Activated CD8-positive, alpha-beta T cell treated with anti-CD3 and anti-CD28 coated beads, Interleukin-2, amount 10 ng/mL, durations not matched to agents 7 days and 5 days (primary cell): ENCODE results near the gene BPIFA2. TPM values are rescaled to one million over a fixed set of nuclear protein-coding genes. Genes with fewer than 3 reads are reported as not detected.
"Not testable (repeated sequence)": the region's sequence is repeated elsewhere in the genome, so short reads cannot be mapped to it uniquely, and the experiment has no call there.

Experiments
- ATAC-seq: fragments of 150-1000 bp; cut with Tn5 transposase; one replicate; pipeline ENCODE4 v1.10.0; 2021; ENCODE audit warnings: moderate library complexity
- CTCF ChIA-PET: fragments of 350-600 bp; sonication (Branson Sonifier 250); formaldehyde crosslinking; loops from one replicate; lab custom pipeline; 2021; ENCODE audit warnings: antibody characterized with exemption; lab: Charles Lee
- POLR2A ChIA-PET: fragments of 350-600 bp; sonication (Branson Sonifier 250); formaldehyde crosslinking; loops from one replicate; lab custom pipeline; 2021; ENCODE audit warnings: antibody characterized with exemption; lab: Charles Lee
- DNase-seq: peaks from one replicate; pipeline ENCODE4 v3.0.0-alpha.2; 2020
- H3K27ac Mint-ChIP-seq: one replicate; pipeline ENCODE4 v1.8.0; 2021; ENCODE audit warnings: mild to moderate bottlenecking, mixed read lengths
- H3K27me3 Mint-ChIP-seq: one replicate; pipeline ENCODE4 v1.8.0; 2021; ENCODE audit warnings: low read depth, mixed read lengths
- H3K36me3 Mint-ChIP-seq: one replicate; pipeline ENCODE4 v1.8.0; 2021; ENCODE audit warnings: low read depth, mixed read lengths
- H3K4me1 Mint-ChIP-seq: one replicate; pipeline ENCODE4 v1.8.0; 2021; ENCODE audit warnings: low read depth, mixed read lengths
- H3K4me3 Mint-ChIP-seq: one replicate; pipeline ENCODE4 v1.8.0; 2021; ENCODE audit warnings: mild to moderate bottlenecking, mixed read lengths
- H3K9me3 Mint-ChIP-seq: one replicate; pipeline ENCODE4 v1.8.0; 2022; ENCODE audit warnings: mixed read lengths; ENCODE audit not compliant: insufficient read depth
- total RNA-seq, 2 experiments: library from RNA; stranded (reverse); gene quantifications; one replicate each; pipeline ENCODE4 v1.2.3, GENCODE V29; 2021

Gene BPIFA2
- total RNA-seq, 2 experiments from 2014 or later, result not detected

DNA sequence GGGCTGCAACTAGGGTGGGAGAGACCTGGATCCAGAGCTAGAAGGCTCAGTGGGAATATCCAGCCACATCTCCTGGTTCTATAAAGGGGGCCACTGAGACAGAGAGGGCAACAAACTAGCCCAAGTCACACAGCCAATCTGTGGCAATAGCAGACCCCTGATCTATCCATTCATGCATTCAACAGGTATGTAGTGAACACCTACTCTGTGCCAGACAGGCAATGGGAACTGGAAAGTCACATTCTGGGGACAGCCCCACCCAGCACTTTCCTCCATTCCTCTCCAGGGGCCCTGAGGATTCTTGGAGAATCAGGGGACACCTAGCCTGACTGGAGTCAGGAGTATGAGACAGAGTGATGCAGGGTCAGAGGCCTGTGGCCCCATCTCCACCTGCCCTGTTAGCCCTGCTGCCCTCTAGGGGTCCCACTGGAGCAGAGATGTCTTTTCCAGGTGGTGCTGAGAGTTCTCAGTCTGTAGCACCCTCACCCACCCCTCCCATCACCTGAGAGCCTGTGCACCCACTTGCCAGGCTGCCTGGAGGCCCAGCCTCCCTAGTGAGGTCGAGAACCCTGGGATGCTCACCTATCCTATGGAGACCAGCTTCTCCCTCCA is 13.6 kb downstream of the BPIFA2 start:
- ATAC-seq (no peak), DNase-seq (no peak)
- ChIA-PET CTCF (no interaction called here), POLR2A (no interaction called here)
- Mint-ChIP-seq H3K4me3 (no peak overlapping the region), H3K9me3 (no peaks in the 10 kb centered on the region), H3K27me3 (no peaks in the 10 kb centered on the region), H3K27ac (no peak overlapping the region), H3K36me3 (no peaks in the 10 kb centered on the region), H3K4me1 (no peaks in the 10 kb centered on the region)

DNA sequence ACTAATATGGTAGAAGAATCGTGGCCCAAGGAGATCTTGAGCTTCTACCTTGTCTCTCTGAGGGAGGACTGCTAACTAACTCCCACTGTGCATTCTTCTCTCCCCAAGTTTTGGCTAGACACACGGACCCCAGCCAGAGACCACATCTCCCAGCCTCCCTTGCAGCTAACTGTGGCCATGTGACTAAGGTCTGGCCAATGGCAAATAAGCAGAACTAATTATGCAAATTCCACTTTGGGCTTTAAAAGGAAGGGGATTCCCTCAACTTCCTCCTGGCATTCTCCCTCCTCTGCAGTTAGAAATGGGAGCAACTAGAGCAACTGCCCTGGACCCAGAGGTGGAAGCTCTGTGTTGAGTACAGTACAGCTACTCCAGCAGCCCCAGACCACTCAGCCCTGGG is 15.4 kb downstream of the BPIFA2 start:
- ATAC-seq (no peak), DNase-seq (no peak)
- ChIA-PET POLR2A (interaction anchor here (0.6 kb wide), 1 partner anchor 203 kb away, joined by 3 read pairs; no protein-coding TSS in a partner anchor), CTCF (interaction anchor here (0.7 to 1.3 kb wide), 2 partner anchors 12 to 87 kb away, joined by 3 to 4 read pairs; no protein-coding TSS in a partner anchor)
- H3K9me3 Mint-ChIP-seq, result no peaks in the 10 kb centered on the region
- no peaks in the 10 kb centered on the region for H3K36me3 Mint-ChIP-seq
- H3K27ac Mint-ChIP-seq, result no peak overlapping the region
- H3K4me1 Mint-ChIP-seq, result no peaks in the 10 kb centered on the region
- H3K27me3 Mint-ChIP-seq, result no peaks in the 10 kb centered on the region
- no peak overlapping the region for H3K4me3 Mint-ChIP-seq

DNA sequence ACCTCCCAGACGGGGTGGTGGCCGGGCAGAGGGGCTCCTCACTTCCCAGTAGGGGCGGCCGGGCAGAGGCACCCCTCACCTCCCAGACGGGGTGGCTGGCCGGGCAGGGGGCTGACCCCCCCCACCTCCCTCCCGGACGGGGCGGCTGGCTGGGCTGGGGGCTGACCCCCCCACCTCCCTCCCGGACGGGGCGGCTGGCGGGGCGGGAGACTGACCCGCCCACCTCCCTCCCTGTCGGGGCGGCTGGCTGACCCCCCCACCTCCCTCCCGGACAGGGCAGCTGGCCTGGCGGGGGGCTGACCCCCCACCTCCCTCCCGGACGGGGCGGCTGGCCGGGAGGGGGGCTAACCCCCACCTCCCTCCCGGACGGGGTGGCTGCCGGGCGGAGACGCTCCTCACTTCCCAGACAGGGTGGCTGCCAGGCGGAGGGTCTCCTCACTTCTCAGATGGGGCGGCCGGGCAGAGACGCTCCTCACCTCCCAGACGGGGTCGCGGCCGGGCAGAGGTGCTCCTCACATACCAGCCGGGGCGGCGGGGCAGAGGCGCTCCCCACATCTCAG is 17.2 kb downstream of the BPIFA2 start:
- DNase-seq, H3K4me3 Mint-ChIP-seq, H3K36me3 Mint-ChIP-seq, H3K4me1 Mint-ChIP-seq, H3K9me3 Mint-ChIP-seq, POLR2A ChIA-PET, H3K27ac Mint-ChIP-seq, H3K27me3 Mint-ChIP-seq, ATAC-seq, CTCF ChIA-PET: not testable (repeated sequence)

DNA sequence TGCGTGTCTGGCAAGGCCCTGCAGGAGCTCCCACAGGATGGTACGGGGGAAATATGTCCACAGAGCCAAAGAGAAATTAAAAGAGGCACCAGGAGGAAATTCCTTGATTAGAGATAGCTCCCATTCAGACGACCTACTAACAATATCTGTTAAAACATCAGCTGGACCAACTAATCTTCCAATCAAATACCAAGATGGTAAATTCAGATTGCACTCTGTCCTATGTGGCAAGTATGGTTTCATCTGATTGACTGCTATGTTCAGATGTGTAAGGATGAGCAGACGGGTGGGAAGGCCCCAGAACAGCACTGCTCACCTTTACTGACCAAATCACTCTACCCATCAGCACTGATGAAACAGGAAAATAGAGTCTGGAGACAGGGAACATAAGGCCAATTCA is 19.5 kb downstream of the BPIFA2 start:
- DNase-seq (no peak), ATAC-seq (no peak)
- Mint-ChIP-seq H3K27me3 (peaks cover 3% of the 10 kb centered on the region), H3K27ac (no peak overlapping the region), H3K4me1 (no peaks in the 10 kb centered on the region), H3K4me3 (no peak overlapping the region), H3K9me3 (no peaks in the 10 kb centered on the region), H3K36me3 (no peaks in the 10 kb centered on the region)
- CTCF ChIA-PET, result no interaction called here
- POLR2A ChIA-PET, result interaction anchor here (0.6 kb wide), 1 partner anchor 843 kb away, joined by 3 read pairs; no protein-coding TSS in a partner anchor

DNA sequence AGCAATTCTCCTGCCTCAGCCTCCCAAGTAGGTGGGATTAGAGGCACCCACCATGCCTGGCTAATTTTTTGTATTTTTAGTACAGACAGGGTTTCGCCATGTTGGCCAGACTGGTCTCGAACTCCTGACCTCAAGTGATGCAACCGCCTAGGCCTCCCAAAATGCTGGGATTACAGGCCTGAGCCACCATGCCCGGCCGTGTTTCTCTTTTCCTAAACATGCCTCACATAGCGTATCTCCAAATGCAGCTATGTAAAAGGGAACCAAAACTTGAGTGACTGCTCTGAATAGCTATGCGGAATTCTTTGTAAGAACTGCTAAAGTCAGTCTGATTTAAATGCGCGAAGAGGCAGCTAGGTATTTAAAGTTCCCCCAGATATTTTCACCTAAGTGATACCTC is 20.5 kb downstream of the BPIFA2 start:
- ATAC-seq (no peak), DNase-seq (no peak)
- Mint-ChIP-seq H3K4me1 (no peaks in the 10 kb centered on the region), H3K36me3 (no peaks in the 10 kb centered on the region), H3K9me3 (no peaks in the 10 kb centered on the region), H3K4me3 (no peak overlapping the region), H3K27ac (no peak overlapping the region), H3K27me3 (peaks cover 3% of the 10 kb centered on the region)
- POLR2A ChIA-PET, result no interaction called here
- CTCF ChIA-PET, result no interaction called here

DNA sequence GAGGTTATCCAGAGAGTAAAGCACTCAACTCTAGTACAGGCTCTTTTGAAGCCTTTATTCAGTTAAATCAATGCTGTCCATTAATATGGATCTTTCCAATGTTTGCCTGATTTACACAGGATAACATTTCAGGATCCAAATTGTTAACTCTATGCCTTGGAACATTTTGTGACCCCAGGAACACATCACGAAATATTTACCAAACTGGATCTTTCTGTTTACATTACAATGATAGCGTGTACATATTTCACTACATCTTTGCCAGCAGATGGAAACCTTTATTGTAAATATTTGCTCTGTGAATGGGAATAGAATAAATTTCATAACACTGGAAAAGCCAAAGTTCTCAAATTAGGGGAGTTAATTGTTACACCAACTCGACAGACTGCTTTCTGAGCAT is 23.5 kb downstream of the BPIFA2 start:
- peaks cover 3% of the 10 kb centered on the region for H3K27me3 Mint-ChIP-seq
- no peaks in the 10 kb centered on the region for H3K9me3 Mint-ChIP-seq
- no peak overlapping the region for H3K4me3 Mint-ChIP-seq
- H3K36me3 Mint-ChIP-seq, result no peaks in the 10 kb centered on the region
- H3K4me1 Mint-ChIP-seq, result no peaks in the 10 kb centered on the region
- no peak overlapping the region for H3K27ac Mint-ChIP-seq
- CTCF ChIA-PET, result no interaction called here
- POLR2A ChIA-PET, result interaction anchor here (0.7 kb wide), 1 partner anchor 123 kb away, joined by 3 read pairs; no protein-coding TSS in a partner anchor
- ATAC-seq, result no peak
- no peak for DNase-seq

DNA sequence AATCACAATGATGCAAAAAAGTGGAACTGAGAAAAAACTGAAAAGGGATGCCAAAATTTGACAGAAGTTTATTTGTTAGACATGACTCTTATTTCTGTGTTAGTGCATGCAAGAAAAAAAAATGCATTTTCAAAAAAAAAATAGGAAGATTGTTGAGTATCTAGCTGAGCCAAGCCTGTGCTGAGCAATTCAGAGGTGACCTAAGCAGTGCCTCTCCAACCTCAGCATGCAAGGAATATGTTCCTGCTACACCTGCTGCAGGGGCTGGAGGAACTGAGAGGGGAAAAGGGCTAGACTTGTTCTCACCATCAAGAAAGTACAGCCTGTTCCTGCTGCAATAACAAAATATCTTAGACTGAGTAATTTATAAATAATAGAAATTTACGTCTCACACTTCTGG is 24.0 kb downstream of the BPIFA2 start:
- Mint-ChIP-seq H3K27me3 (peaks cover 3% of the 10 kb centered on the region), H3K36me3 (no peaks in the 10 kb centered on the region), H3K4me1 (no peaks in the 10 kb centered on the region), H3K4me3 (no peak overlapping the region), H3K9me3 (no peaks in the 10 kb centered on the region), H3K27ac (no peak overlapping the region)
- ChIA-PET CTCF (no interaction called here), POLR2A (interaction anchor here (0.7 kb wide), 1 partner anchor 123 kb away, joined by 3 read pairs; no protein-coding TSS in a partner anchor)
- ATAC-seq (no peak), DNase-seq (no peak)

DNA sequence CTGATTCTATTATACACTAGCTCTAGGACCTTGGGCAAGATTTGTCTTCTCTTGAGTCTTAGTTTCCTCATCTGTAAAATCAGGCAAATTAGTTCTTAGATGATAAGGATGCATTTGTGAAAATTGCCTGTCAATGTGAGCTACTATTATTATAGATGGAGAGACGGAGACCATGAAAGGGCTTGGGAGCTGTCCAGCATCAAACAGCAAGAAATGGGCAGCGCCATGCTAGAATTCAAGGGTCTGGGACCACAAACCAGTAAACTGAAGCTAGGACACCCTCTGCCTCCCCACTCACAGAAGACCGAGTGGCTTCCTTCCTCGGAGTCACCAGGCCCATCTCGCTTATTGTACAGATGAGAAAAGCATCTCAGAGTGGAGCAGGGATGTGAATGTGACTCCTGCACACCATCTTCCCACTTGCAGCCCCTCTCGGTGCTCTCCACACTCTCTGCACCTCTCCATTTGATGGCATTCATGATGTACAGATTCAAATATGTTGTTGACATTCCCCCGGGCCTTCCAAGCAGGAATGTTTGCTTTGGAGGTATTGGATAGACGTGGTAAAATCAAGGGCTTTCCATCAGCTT is 25.0 kb downstream of the BPIFA2 start:
- POLR2A ChIA-PET, result no interaction called here
- Mint-ChIP-seq H3K27me3 (peaks cover 3% of the 10 kb centered on the region), H3K27ac (no peak overlapping the region), H3K4me1 (no peaks in the 10 kb centered on the region), H3K36me3 (no peaks in the 10 kb centered on the region), H3K4me3 (no peak overlapping the region), H3K9me3 (no peaks in the 10 kb centered on the region)
- ATAC-seq, result no peak
- CTCF ChIA-PET, result interaction anchor here (1.3 kb wide), 1 partner anchor 99 kb away, joined by 4 read pairs; no protein-coding TSS in a partner anchor
- DNase-seq, result no peak

DNA sequence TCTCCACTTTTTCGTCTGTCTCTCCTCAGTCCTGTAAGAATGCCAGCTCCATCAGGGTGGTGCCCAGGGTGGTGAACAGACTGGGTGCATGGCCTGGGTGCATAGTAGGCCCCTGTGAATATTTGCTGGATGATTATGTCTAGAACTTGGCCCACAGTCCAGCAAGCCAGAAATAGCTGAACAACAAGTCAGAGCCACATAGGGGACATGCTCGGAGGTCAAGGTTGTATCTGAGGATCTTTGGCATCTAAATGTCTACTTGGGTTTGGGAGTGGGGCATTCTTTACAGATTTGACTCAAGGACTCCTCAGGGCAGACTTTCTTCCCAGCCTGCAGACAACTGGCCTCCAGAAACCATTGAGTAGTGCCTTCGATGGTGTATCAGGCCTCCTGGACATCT is 31.1 kb downstream of the BPIFA2 start:
- DNase-seq (no peak), ATAC-seq (no peak)
- no peak overlapping the region for H3K4me3 Mint-ChIP-seq
- H3K27ac Mint-ChIP-seq, result no peak overlapping the region
- CTCF ChIA-PET, result no interaction called here
- H3K9me3 Mint-ChIP-seq, result no peaks in the 10 kb centered on the region
- no peaks in the 10 kb centered on the region for H3K36me3 Mint-ChIP-seq
- no peaks in the 10 kb centered on the region for H3K4me1 Mint-ChIP-seq
- POLR2A ChIA-PET, result no interaction called here
- H3K27me3 Mint-ChIP-seq, result peaks cover 6% of the 10 kb centered on the region

DNA sequence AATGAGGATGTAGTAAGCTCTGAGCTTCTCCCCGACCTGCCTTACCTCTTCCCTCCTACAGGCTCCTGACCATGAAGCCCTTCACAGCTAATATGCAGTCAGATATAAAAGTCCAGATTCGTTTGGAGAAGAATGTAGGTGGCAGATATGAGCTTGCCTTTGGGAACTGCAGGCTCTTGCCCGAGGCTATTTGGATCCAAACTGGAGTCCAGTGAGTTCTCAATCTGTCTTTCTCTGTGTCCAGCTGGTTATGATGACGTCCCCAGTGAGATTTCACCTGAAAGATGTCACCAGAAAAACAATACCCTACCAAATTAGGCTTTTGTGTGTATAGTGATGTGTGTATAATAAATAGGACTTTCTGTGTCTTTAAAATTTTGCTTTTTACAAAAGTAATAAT is 34.5 kb downstream of the BPIFA2 start:
- no peaks in the 10 kb centered on the region for H3K4me1 Mint-ChIP-seq

DNA sequence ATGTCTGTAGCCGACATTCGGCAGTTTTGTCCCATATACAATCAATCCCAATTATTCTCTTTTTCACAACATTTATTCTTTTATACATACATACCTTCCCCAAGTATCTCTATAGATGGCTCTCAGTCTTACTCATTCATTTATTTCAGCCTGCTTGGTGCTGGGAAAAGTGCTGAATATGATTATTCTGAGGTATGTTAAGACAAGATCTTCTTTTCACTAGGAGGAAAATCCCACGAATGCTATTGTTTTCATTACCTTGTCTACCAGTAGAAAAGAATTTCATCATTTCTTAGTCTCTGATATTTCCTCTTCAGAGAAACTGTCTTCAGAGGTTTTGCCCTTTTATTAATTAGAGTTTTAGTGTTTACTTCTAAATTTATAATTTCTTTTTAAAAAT is 35.5 kb downstream of the BPIFA2 start:
- CTCF ChIA-PET, result no interaction called here
- Mint-ChIP-seq H3K9me3 (no peaks in the 10 kb centered on the region), H3K4me3 (no peak overlapping the region), H3K27me3 (peaks cover 10% of the 10 kb centered on the region), H3K27ac (no peak overlapping the region), H3K4me1 (no peaks in the 10 kb centered on the region), H3K36me3 (no peaks in the 10 kb centered on the region)
- ATAC-seq, result no peak
- DNase-seq, result no peak
- POLR2A ChIA-PET, result no interaction called here

More for the DNA sequence above, 34.5 kb downstream of the BPIFA2 start:
- no peaks in the 10 kb centered on the region for H3K36me3 Mint-ChIP-seq
- CTCF ChIA-PET, result no interaction called here
- no peak for ATAC-seq
- peaks cover 8% of the 10 kb centered on the region for H3K27me3 Mint-ChIP-seq
- POLR2A ChIA-PET, result no interaction called here
- H3K9me3 Mint-ChIP-seq, result no peaks in the 10 kb centered on the region
- H3K27ac Mint-ChIP-seq, result no peak overlapping the region
- H3K4me3 Mint-ChIP-seq, result no peak overlapping the region
- no peak for DNase-seq

DNA sequence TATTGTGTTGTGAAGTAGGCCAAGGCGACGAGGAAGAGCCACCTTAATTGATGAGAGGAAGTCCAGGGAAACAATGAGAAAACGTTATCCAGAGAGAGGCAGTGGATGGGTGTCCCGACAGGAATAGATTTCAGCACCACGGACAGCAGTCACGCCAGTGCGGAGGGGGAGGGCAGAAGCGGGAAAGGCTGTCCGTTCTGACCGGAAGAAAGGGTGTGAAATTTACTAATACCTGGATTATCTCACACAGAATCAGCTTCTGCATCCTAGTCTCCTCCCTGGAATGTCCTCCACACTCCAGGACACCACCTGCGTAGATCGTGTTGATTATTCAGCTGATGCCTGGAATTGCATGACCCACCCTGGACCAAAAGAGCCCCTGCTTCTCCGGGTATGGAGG is 41.8 kb downstream of the BPIFA2 start:
- ChIA-PET CTCF (interaction anchor here (1.2 kb wide), 1 partner anchor 113 kb away, joined by 3 read pairs; no protein-coding TSS in a partner anchor), POLR2A (no interaction called here)
- no peaks in the 10 kb centered on the region for H3K9me3 Mint-ChIP-seq
- ATAC-seq, result no peak
- H3K36me3 Mint-ChIP-seq, result no peaks in the 10 kb centered on the region
- H3K4me3 Mint-ChIP-seq, result no peak overlapping the region
- peak; percentile 67 for DNase-seq
- H3K27ac Mint-ChIP-seq, result no peak overlapping the region
- peaks cover 31% of the 10 kb centered on the region for H3K27me3 Mint-ChIP-seq
- no peaks in the 10 kb centered on the region for H3K4me1 Mint-ChIP-seq
